ENCODE results near the gene OTUD7B.
A peak's percentile ranks its signal among the peaks of the same experiment; 100 is the strongest.

OTUD7B gene

DNA sequence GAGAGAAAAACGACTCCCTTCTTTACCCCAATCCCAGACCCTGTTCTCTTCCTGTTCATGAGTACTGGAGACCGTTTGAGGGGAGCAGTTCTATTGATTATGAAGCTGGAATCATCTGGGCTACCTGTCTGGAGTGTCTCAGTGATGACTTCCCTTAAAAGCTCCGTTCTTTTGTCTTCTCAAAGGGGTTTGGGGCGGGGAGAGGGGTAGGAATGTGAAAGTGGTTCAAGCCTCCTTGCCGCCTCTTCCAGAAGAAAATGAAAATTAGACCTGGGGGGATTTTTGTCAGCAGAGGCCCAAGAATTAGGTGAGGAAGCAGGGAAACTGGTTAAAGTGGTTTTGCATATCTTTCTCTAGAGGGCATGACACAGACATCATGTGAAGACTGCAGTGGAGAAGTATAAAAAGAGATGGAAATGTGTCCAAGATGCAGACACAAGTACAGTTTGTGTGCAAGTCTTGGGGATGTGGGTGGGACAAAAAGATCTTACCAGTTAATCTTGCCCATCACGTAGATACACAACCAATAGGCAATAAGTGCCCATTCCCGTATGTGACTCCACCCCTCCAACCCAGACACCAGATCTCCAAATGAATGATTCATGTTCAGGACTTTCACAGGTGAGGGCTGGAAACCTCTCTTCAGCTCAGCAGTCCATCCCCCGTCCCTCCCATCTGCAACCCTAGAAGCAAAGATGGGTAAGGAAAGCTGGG is 73.4 kb downstream of the OTUD7B start (continued):
- TF ChIP-seq, protein P1, sequence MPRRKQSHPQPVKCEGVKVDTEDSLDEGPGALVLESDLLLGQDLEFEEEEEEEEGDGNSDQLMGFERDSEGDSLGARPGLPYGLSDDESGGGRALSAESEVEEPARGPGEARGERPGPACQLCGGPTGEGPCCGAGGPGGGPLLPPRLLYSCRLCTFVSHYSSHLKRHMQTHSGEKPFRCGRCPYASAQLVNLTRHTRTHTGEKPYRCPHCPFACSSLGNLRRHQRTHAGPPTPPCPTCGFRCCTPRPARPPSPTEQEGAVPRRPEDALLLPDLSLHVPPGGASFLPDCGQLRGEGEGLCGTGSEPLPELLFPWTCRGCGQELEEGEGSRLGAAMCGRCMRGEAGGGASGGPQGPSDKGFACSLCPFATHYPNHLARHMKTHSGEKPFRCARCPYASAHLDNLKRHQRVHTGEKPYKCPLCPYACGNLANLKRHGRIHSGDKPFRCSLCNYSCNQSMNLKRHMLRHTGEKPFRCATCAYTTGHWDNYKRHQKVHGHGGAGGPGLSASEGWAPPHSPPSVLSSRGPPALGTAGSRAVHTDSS (tag by site-specific recombination; IDR thresholded peaks at IDR 0.05): no peak
- TF ChIP-seq ZNF366 (tag by site-specific recombination; conservative IDR thresholded peaks at IDR 0.05) (peak; percentile 74), ZNF514 (tag by site-specific recombination; IDR thresholded peaks at IDR 0.05) (no peak), ZNF335 (tag by site-specific recombination; conservative IDR thresholded peaks at IDR 0.05) (no peak), ZNF133 (tag by site-specific recombination; IDR thresholded peaks at IDR 0.05) (no peak), ZNF404 (tag by site-specific recombination; IDR thresholded peaks at IDR 0.05) (no peak), ZNF785 (tag by site-specific recombination; IDR thresholded peaks at IDR 0.05) (no peak), TRIM28 (IDR thresholded peaks at IDR 0.05; ENCODE audit: borderline replicate concordance, low read length) (no peak), ZNF19 (tag by site-specific recombination; IDR thresholded peaks at IDR 0.05; ENCODE audit: low read depth) (no peak), ZBTB48 (tag by site-specific recombination; IDR thresholded peaks at IDR 0.05) (no peak), MEIS1 (CRISPR knock-in tag; IDR thresholded peaks at IDR 0.05; ENCODE audit: borderline replicate concordance) (no peak), KLF16 (tag by site-specific recombination; IDR thresholded peaks at IDR 0.05) (no peak), ZNF596 (tag by site-specific recombination; IDR thresholded peaks at IDR 0.05) (no peak), ZSCAN16 (tag by site-specific recombination; IDR thresholded peaks at IDR 0.05) (no peak), KLF1 (tag by site-specific recombination; IDR thresholded peaks at IDR 0.05) (peak; percentile 51; the same call in 1 of the 2 replicates), ZNF155 (tag by site-specific recombination; IDR thresholded peaks at IDR 0.05) (no peak), ZNF843 (tag by site-specific recombination; IDR thresholded peaks at IDR 0.05) (no peak), SP2 (tag by site-specific recombination; IDR thresholded peaks at IDR 0.05) (peak; percentile 82), ZNF146 (tag by site-specific recombination; IDR thresholded peaks at IDR 0.05) (no peak), ZNF624 (tag by site-specific recombination; IDR thresholded peaks at IDR 0.05) (no peak), ZNF138 (tag by site-specific recombination; IDR thresholded peaks at IDR 0.05; ENCODE audit: borderline replicate concordance) (no peak)
- TF ChIP-seq, protein P2, sequence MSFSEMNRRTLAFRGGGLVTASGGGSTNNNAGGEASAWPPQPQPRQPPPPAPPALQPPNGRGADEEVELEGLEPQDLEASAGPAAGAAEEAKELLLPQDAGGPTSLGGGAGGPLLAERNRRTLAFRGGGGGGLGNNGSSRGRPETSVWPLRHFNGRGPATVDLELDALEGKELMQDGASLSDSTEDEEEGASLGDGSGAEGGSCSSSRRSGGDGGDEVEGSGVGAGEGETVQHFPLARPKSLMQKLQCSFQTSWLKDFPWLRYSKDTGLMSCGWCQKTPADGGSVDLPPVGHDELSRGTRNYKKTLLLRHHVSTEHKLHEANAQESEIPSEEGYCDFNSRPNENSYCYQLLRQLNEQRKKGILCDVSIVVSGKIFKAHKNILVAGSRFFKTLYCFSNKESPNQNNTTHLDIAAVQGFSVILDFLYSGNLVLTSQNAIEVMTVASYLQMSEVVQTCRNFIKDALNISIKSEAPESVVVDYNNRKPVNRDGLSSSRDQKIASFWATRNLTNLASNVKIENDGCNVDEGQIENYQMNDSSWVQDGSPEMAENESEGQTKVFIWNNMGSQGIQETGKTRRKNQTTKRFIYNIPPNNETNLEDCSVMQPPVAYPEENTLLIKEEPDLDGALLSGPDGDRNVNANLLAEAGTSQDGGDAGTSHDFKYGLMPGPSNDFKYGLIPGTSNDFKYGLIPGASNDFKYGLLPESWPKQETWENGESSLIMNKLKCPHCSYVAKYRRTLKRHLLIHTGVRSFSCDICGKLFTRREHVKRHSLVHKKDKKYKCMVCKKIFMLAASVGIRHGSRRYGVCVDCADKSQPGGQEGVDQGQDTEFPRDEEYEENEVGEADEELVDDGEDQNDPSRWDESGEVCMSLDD (tag by site-specific recombination; IDR thresholded peaks at IDR 0.05): no peak
- TF ChIP-seq, protein P3, sequence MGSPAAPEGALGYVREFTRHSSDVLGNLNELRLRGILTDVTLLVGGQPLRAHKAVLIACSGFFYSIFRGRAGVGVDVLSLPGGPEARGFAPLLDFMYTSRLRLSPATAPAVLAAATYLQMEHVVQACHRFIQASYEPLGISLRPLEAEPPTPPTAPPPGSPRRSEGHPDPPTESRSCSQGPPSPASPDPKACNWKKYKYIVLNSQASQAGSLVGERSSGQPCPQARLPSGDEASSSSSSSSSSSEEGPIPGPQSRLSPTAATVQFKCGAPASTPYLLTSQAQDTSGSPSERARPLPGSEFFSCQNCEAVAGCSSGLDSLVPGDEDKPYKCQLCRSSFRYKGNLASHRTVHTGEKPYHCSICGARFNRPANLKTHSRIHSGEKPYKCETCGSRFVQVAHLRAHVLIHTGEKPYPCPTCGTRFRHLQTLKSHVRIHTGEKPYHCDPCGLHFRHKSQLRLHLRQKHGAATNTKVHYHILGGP (tag by site-specific recombination; IDR thresholded peaks at IDR 0.05): no peak
- TF ChIP-seq, protein P4, sequence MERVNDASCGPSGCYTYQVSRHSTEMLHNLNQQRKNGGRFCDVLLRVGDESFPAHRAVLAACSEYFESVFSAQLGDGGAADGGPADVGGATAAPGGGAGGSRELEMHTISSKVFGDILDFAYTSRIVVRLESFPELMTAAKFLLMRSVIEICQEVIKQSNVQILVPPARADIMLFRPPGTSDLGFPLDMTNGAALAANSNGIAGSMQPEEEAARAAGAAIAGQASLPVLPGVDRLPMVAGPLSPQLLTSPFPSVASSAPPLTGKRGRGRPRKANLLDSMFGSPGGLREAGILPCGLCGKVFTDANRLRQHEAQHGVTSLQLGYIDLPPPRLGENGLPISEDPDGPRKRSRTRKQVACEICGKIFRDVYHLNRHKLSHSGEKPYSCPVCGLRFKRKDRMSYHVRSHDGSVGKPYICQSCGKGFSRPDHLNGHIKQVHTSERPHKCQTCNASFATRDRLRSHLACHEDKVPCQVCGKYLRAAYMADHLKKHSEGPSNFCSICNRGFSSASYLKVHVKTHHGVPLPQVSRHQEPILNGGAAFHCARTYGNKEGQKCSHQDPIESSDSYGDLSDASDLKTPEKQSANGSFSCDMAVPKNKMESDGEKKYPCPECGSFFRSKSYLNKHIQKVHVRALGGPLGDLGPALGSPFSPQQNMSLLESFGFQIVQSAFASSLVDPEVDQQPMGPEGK (tag by site-specific recombination; IDR thresholded peaks at IDR 0.05): no peak; the same call in 1 of the 2 replicates
- TF ChIP-seq, protein P5, sequence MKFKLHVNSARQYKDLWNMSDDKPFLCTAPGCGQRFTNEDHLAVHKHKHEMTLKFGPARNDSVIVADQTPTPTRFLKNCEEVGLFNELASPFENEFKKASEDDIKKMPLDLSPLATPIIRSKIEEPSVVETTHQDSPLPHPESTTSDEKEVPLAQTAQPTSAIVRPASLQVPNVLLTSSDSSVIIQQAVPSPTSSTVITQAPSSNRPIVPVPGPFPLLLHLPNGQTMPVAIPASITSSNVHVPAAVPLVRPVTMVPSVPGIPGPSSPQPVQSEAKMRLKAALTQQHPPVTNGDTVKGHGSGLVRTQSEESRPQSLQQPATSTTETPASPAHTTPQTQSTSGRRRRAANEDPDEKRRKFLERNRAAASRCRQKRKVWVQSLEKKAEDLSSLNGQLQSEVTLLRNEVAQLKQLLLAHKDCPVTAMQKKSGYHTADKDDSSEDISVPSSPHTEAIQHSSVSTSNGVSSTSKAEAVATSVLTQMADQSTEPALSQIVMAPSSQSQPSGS (tag by site-specific recombination; IDR thresholded peaks at IDR 0.05; ENCODE audit: low read depth): no peak
- TF ChIP-seq, protein P6, sequence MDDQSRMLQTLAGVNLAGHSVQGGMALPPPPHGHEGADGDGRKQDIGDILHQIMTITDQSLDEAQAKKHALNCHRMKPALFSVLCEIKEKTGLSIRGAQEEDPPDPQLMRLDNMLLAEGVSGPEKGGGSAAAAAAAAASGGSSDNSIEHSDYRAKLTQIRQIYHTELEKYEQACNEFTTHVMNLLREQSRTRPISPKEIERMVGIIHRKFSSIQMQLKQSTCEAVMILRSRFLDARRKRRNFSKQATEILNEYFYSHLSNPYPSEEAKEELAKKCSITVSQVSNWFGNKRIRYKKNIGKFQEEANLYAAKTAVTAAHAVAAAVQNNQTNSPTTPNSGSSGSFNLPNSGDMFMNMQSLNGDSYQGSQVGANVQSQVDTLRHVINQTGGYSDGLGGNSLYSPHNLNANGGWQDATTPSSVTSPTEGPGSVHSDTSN (CRISPR knock-in tag; IDR thresholded peaks at IDR 0.05): no peak
- TF ChIP-seq, protein P7, sequence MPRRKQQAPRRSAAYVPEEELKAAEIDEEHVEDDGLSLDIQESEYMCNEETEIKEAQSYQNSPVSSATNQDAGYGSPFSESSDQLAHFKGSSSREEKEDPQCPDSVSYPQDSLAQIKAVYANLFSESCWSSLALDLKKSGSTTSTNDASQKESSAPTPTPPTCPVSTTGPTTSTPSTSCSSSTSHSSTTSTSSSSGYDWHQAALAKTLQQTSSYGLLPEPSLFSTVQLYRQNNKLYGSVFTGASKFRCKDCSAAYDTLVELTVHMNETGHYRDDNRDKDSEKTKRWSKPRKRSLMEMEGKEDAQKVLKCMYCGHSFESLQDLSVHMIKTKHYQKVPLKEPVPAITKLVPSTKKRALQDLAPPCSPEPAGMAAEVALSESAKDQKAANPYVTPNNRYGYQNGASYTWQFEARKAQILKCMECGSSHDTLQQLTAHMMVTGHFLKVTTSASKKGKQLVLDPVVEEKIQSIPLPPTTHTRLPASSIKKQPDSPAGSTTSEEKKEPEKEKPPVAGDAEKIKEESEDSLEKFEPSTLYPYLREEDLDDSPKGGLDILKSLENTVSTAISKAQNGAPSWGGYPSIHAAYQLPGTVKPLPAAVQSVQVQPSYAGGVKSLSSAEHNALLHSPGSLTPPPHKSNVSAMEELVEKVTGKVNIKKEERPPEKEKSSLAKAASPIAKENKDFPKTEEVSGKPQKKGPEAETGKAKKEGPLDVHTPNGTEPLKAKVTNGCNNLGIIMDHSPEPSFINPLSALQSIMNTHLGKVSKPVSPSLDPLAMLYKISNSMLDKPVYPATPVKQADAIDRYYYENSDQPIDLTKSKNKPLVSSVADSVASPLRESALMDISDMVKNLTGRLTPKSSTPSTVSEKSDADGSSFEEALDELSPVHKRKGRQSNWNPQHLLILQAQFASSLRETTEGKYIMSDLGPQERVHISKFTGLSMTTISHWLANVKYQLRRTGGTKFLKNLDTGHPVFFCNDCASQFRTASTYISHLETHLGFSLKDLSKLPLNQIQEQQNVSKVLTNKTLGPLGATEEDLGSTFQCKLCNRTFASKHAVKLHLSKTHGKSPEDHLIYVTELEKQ (tag by site-specific recombination; IDR thresholded peaks at IDR 0.05; ENCODE audit: borderline replicate concordance): 0 out of 2 replicates have a peak, but pooled peaks have one; percentile 54
